Type B pancreatic cell (in vitro differentiated cells): ENCODE data around the gene LRRC15. TPM values are rescaled to one million over a fixed set of nuclear protein-coding genes. Genes with fewer than 3 reads are reported as not detected.

ENCODE experiments used
- DNase-seq: peaks from one replicate; pipeline ENCODE4 v3.0.0; 2021; ENCODE audit warnings: mixed read lengths; ENCODE audit not compliant: unreplicated experiment; ENCODE audit errors: extremely low spot score
- H3K27ac Mint-ChIP-seq: 2 replicates; pipeline ENCODE4 v1.8.0; 2021; ENCODE audit warnings: mild to moderate bottlenecking, mixed read lengths
- H3K27me3 Mint-ChIP-seq: 2 replicates; pipeline ENCODE4 v1.8.0; 2021; ENCODE audit warnings: mixed read lengths
- H3K36me3 Mint-ChIP-seq: 2 replicates; pipeline ENCODE4 v1.8.0; 2021; ENCODE audit warnings: mixed read lengths
- H3K4me1 Mint-ChIP-seq: one replicate; pipeline ENCODE4 v1.8.0; 2021; ENCODE audit warnings: mixed read lengths; ENCODE audit not compliant: unreplicated experiment
- H3K4me3 Mint-ChIP-seq: 2 replicates; pipeline ENCODE4 v1.8.0; 2021; ENCODE audit warnings: mild to moderate bottlenecking, mixed read lengths
- H3K9me3 Mint-ChIP-seq: 2 replicates; pipeline ENCODE4 v1.8.0; 2021; ENCODE audit warnings: mixed read lengths
- CTCF ChIP-seq: fragments of 200-600 bp; sonication (generic); conservative IDR thresholded peaks from 2 replicates; pipeline ENCODE4 v1.5.0; 2021; ENCODE audit warnings: antibody characterized with exemption, mild to moderate bottlenecking
- total RNA-seq: library from RNA; stranded (reverse); gene quantifications from 2 replicates; pipeline ENCODE4 v1.2.1, GENCODE V29; 2021; ENCODE audit warnings: low replicate concordance

LRRC15 gene
- total RNA-seq, 1 donor from 2014 or later: 0.07 TPM

- Mint-ChIP-seq H3K36me3 (no peaks in the 10 kb centered on the region), H3K4me1 (peaks cover 12% of the 10 kb centered on the region), H3K9me3 (no peaks in the 10 kb centered on the region), H3K4me3 (peak overlapping the region; percentile 61), H3K27me3 (peaks cover 16% of the 10 kb centered on the region), H3K27ac (peak overlapping the region; percentile 68)
- DNase-seq: no peak
- TF ChIP-seq CTCF: no peak
Measured at GRCh38 chr3:194375473-194376240, 6.1 kb upstream of the LRRC15 start.

- no peaks in the 10 kb centered on the region for H3K9me3 Mint-ChIP-seq
- H3K4me1 Mint-ChIP-seq: peaks cover 17% of the 10 kb centered on the region
- TF ChIP-seq CTCF: no peak
- H3K27me3 Mint-ChIP-seq: peaks cover 22% of the 10 kb centered on the region
- H3K36me3 Mint-ChIP-seq: no peaks in the 10 kb centered on the region
- H3K27ac Mint-ChIP-seq: no peak overlapping the region
- no peak for DNase-seq
- no peak overlapping the region for H3K4me3 Mint-ChIP-seq
Measured at GRCh38 chr3:194374935-194375334, 5.4 kb upstream of the LRRC15 start.

GRCh38 chr3:194373899-194374298 is 4.4 kb upstream of the LRRC15 start:
- Mint-ChIP-seq H3K27ac (no peak overlapping the region), H3K27me3 (peaks cover 29% of the 10 kb centered on the region), H3K9me3 (no peaks in the 10 kb centered on the region), H3K36me3 (no peaks in the 10 kb centered on the region), H3K4me3 (no peak overlapping the region), H3K4me1 (peaks cover 20% of the 10 kb centered on the region)
- TF ChIP-seq CTCF: no peak
- no peak for DNase-seq

GRCh38 chr3:194373028-194373427 is 3.5 kb upstream of the LRRC15 start:
- H3K9me3 Mint-ChIP-seq: no peaks in the 10 kb centered on the region
- H3K27me3 Mint-ChIP-seq: peaks cover 35% of the 10 kb centered on the region
- no peak overlapping the region for H3K27ac Mint-ChIP-seq
- TF ChIP-seq CTCF: no peak
- peaks cover 28% of the 10 kb centered on the region for H3K4me1 Mint-ChIP-seq
- H3K4me3 Mint-ChIP-seq: no peak overlapping the region
- no peaks in the 10 kb centered on the region for H3K36me3 Mint-ChIP-seq
- DNase-seq: no peak

- H3K4me1 Mint-ChIP-seq: peaks cover 27% of the 10 kb centered on the region
- DNase-seq: no peak
- TF ChIP-seq CTCF: no peak
- no peaks in the 10 kb centered on the region for H3K9me3 Mint-ChIP-seq
- H3K4me3 Mint-ChIP-seq: no peak overlapping the region
- H3K27me3 Mint-ChIP-seq: peaks cover 43% of the 10 kb centered on the region
- no peak overlapping the region for H3K27ac Mint-ChIP-seq
- H3K36me3 Mint-ChIP-seq: no peaks in the 10 kb centered on the region
Measured at GRCh38 chr3:194370753-194371152, 1.2 kb upstream of the LRRC15 start.
